Keratinocyte (primary cell): ENCODE data around the gene PGAM2. TPM values are rescaled to one million over a fixed set of nuclear protein-coding genes. Genes with fewer than 3 reads are reported as not detected.

Experiments used
- DNase-seq: peaks from one replicate; pipeline ENCODE4 v3.0.0-alpha.2; 2011; ENCODE audit warnings: low read depth, missing footprints, low spot score
- FAIRE-seq: peaks from 2 replicates; lab custom pipeline; 2011; peaks lifted over from hg19 to GRCh38; lab: Jason Lieb, UNC
- H2AFZ ChIP-seq: 2 replicates; pipeline ENCODE4 v1.6.0; 2012; ENCODE audit warnings: low read length, control low read depth, inconsistent platforms; ENCODE audit not compliant: control insufficient read depth
- H3K27ac ChIP-seq: 2 replicates; pipeline ENCODE4 v1.5.1; 2011; ENCODE audit warnings: low read length; ENCODE audit not compliant: control insufficient read depth, insufficient read depth
- H3K27me3 ChIP-seq: 3 replicates; pipeline ENCODE4 v1.6.0; 2011; ENCODE audit warnings: low read length; ENCODE audit not compliant: control insufficient read depth, insufficient read depth; ENCODE audit errors: extremely low read depth
- H3K36me3 ChIP-seq, 2 experiments: 2 replicates in 1 of 2; 3 replicates in 1 of 2; pipeline ENCODE4 v1.5.1; 2011; ENCODE audit warnings: low read length in 2 of 2, mild to moderate bottlenecking in 1 of 2; ENCODE audit not compliant: control insufficient read depth in 2 of 2, insufficient read depth in 2 of 2; ENCODE audit errors: extremely low read depth in 1 of 2
- H3K4me1 ChIP-seq: 3 replicates; pipeline ENCODE4 v1.5.1; 2011; ENCODE audit warnings: low read length; ENCODE audit not compliant: control insufficient read depth, insufficient read depth; ENCODE audit errors: extremely low read depth
- H3K4me2 ChIP-seq: 3 replicates; pipeline ENCODE4 v1.6.0; 2011; ENCODE audit warnings: low read depth, low read length; ENCODE audit not compliant: control insufficient read depth, insufficient read depth; ENCODE audit errors: extremely low read depth
- H3K4me3 ChIP-seq, 3 experiments: fragments of 200-600 bp in 1 of 3; sonication (generic) in 1 of 3; 2 replicates in 2 of 3; 3 replicates in 1 of 3; pipeline ENCODE4 v1.5.1; 2011 to 2016; ENCODE audit warnings: low read length in 3 of 3, mild to moderate bottlenecking in 3 of 3, control low read depth in 2 of 3, inconsistent platforms in 1 of 3, low read depth in 1 of 3, mixed read lengths in 1 of 3, mixed run types in 1 of 3, moderate library complexity in 1 of 3; ENCODE audit not compliant: control insufficient read depth in 2 of 3, insufficient read depth in 2 of 3; ENCODE audit errors: extremely low read depth in 1 of 3
- H3K79me2 ChIP-seq: 2 replicates; pipeline ENCODE4 v1.6.0; 2012; ENCODE audit warnings: low read length; ENCODE audit not compliant: control insufficient read depth, insufficient read depth
- H3K9ac ChIP-seq: 3 replicates; pipeline ENCODE4 v1.6.0; 2011; ENCODE audit warnings: low read length; ENCODE audit not compliant: control insufficient read depth, insufficient read depth; ENCODE audit errors: extremely low read depth
- H3K9me1 ChIP-seq: 3 replicates; pipeline ENCODE4 v1.6.0; 2011; ENCODE audit warnings: low read length; ENCODE audit not compliant: control insufficient read depth, insufficient read depth; ENCODE audit errors: extremely low read depth
- H3K9me3 ChIP-seq: 2 replicates; pipeline ENCODE4 v1.5.1; 2012; ENCODE audit warnings: low read depth, low read length; ENCODE audit not compliant: control insufficient read depth
- H4K20me1 ChIP-seq: 3 replicates; pipeline ENCODE4 v1.6.0; 2011; ENCODE audit warnings: low read length; ENCODE audit not compliant: control insufficient read depth, insufficient read depth; ENCODE audit errors: extremely low read depth
- EZH2 ChIP-seq: IDR thresholded peaks from one replicate; pipeline ENCODE4 v1.6.1; 2012; ENCODE audit warnings: inconsistent platforms, mild to moderate bottlenecking, low read length, moderate library complexity
- dilution Hi-C: fragments of 300-500 bp; cut with MboI; formaldehyde crosslinking; loops from one replicate; pipeline ENCODE4 v1.7.0; 2020; ENCODE audit warnings: low sequenced_read_pairs; ENCODE audit not compliant: extremely low pct_ligation_motif_present
- polyA plus RNA-seq, 5 experiments: library from polyadenylated mRNA; depleted of rRNA in 3 of 5; stranded (reverse) in 3 of 5; stranded (forward) in 1 of 5; unstranded in 1 of 5; fragments of >200 nt; gene quantifications; 1 replicate in 1 of 5; 2 replicates in 3 of 5; 3 replicates in 1 of 5; pipeline versions ENCODE4 v1.2.1 to v1.2.3, GENCODE V29; 2011 to 2012; ENCODE audit warnings: missing spikeins in 2 of 5, low read depth in 1 of 5, low replicate concordance in 1 of 5
- TF ChIP-seq, protein P1 (sequence below), 3 experiments: IDR thresholded peaks in 1 of 3; conservative IDR thresholded peaks in 1 of 3; optimal IDR thresholded peaks in 1 of 3; 2 replicates in 2 of 3; 3 replicates in 1 of 3; pipeline versions ENCODE3 to v1.5.1; 2011; ENCODE audit warnings: low read length in 3 of 3, mild to moderate bottlenecking in 3 of 3, moderate library complexity in 2 of 3, control low read depth in 1 of 3, inconsistent platforms in 1 of 3; ENCODE audit not compliant: insufficient read depth in 2 of 3; ENCODE audit errors: extremely low read depth in 1 of 3

The PGAM2 gene
- polyA plus RNA-seq, 1 donor (not counting 4 experiments of a cell fraction or from before 2014, with no cell fraction given): not detected

DNA sequence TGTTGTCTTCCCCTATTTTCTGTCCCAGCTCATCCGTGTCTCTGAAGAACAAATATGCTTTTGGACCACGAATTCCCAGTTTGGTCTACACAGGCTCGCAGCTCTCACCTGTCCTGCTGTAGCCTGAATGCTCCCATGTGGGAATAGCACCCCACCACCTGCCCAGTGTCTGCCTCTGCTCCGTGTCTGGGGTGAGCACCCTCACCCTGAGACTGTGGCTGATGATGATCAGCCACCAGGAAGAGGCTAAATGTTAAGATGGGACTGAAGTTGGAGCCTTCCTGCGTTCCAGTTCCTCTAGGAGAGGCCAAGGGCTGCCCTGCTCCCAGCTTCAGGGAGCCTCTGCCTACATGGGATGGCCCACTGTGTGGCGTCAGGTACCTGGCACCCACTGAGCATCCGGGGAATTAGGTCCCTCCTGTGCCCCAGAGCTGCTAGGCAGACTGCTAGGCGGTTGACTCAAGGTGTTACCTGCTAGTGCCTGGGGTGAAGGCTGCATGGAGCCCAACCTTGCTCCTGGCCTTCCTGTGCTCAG is 3.7 kb downstream of the PGAM2 start:
- Histone ChIP-seq H4K20me1 (peaks cover 2% of the 10 kb centered on the region), H3K4me2 (no peak overlapping the region), H3K4me1 (peaks cover 3% of the 10 kb centered on the region), H3K27me3 (no peaks in the 10 kb centered on the region), H3K79me2 (no peaks in the 10 kb centered on the region), H3K9ac (no peak overlapping the region), H2AFZ (no peak overlapping the region), H3K9me3 (no peaks in the 10 kb centered on the region), H3K4me3 (no peak overlapping the region), H3K27ac (no peak overlapping the region), H3K9me1 (no peaks in the 10 kb centered on the region), H3K36me3 (peaks cover 48 to 50% of the 10 kb centered on the region in 2 experiments)
- no peak for FAIRE-seq
- dilution Hi-C loops: no loop called here
- TF ChIP-seq, protein P1, sequence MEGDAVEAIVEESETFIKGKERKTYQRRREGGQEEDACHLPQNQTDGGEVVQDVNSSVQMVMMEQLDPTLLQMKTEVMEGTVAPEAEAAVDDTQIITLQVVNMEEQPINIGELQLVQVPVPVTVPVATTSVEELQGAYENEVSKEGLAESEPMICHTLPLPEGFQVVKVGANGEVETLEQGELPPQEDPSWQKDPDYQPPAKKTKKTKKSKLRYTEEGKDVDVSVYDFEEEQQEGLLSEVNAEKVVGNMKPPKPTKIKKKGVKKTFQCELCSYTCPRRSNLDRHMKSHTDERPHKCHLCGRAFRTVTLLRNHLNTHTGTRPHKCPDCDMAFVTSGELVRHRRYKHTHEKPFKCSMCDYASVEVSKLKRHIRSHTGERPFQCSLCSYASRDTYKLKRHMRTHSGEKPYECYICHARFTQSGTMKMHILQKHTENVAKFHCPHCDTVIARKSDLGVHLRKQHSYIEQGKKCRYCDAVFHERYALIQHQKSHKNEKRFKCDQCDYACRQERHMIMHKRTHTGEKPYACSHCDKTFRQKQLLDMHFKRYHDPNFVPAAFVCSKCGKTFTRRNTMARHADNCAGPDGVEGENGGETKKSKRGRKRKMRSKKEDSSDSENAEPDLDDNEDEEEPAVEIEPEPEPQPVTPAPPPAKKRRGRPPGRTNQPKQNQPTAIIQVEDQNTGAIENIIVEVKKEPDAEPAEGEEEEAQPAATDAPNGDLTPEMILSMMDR (optimal IDR thresholded peaks at IDR 0.05 in 1 of 3, IDR thresholded peaks at IDR 0.05 in 1 of 3, conservative IDR thresholded peaks at IDR 0.05 in 1 of 3; ENCODE audit: extremely low read depth in 1 of 3, insufficient read depth in 2 of 3, low read length in 3 of 3): no peak
- TF ChIP-seq EZH2: no peak
- no peak for DNase-seq

DNA sequence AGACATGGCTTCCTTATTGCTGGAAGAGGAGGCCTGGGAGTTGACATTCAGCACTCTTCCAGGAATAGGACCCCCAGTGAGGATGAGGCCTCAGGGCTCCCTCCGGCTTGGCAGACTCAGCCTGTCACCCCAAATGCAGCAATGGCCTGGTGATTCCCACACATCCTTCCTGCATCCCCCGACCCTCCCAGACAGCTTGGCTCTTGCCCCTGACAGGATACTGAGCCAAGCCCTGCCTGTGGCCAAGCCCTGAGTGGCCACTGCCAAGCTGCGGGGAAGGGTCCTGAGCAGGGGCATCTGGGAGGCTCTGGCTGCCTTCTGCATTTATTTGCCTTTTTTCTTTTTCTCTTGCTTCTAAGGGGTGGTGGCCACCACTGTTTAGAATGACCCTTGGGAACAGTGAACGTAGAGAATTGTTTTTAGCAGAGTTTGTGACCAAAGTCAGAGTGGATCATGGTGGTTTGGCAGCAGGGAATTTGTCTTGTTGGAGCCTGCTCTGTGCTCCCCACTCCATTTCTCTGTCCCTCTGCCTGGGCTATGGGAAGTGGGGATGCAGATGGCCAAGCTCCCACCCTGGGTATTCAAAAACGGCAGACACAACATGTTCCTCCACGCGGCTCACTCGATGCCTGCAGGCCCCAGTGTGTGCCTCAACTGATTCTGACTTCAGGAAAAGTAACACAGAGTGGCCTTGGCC is 4.3 kb downstream of the PGAM2 start:
- no peak overlapping the region for H3K4me2 ChIP-seq
- H3K9me3 ChIP-seq: no peaks in the 10 kb centered on the region
- dilution Hi-C loops: no loop called here
- no peaks in the 10 kb centered on the region for H3K27me3 ChIP-seq
- TF ChIP-seq, protein P1 (optimal IDR thresholded peaks at IDR 0.05 in 1 of 3, IDR thresholded peaks at IDR 0.05 in 1 of 3, conservative IDR thresholded peaks at IDR 0.05 in 1 of 3; ENCODE audit: extremely low read depth in 1 of 3, insufficient read depth in 2 of 3, low read length in 3 of 3): no peak
- TF ChIP-seq EZH2: no peak
- H3K79me2 ChIP-seq: peaks cover 2% of the 10 kb centered on the region
- no peak overlapping the region for H3K4me3 ChIP-seq
- no peak overlapping the region for H2AFZ ChIP-seq
- no peak overlapping the region for H3K9ac ChIP-seq
- no peak for FAIRE-seq
- H3K9me1 ChIP-seq: no peaks in the 10 kb centered on the region
- no peak overlapping the region for H3K27ac ChIP-seq
- H4K20me1 ChIP-seq: peaks cover 6% of the 10 kb centered on the region
- no peak for DNase-seq
- peaks cover 48 to 55% of the 10 kb centered on the region in 2 experiments for H3K36me3 ChIP-seq
- H3K4me1 ChIP-seq: peaks cover 3% of the 10 kb centered on the region
